GM19193 (cell line): ENCODE data around the gene ANXA9.

Experiments
- POLR2A ChIP-seq: IDR thresholded peaks from 4 replicates; pipeline ENCODE4 v1.6.1; 2011; ENCODE audit not compliant: insufficient read depth, insufficient read length; ENCODE audit errors: extremely low read depth

ANXA9 gene

DNA sequence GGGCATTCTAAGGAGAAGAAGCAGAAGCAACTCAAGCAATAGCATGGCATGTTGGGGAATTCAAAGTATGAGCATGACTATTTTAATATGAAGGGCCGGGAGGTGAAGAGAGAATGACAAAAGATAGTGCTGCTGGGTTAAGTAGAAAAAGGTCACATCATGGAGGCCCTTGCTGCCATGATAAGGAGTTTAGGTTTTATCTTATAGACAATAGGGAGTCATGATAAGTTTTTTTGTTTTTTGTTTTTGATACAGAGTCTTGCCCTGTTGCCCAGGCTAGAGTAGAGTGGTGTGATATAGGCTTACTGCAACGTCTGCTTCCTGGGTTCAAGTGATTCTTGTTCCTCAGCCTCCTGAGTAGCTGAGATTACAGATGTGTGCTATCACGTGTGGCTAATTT, 57.4 kb downstream of the ANXA9 start:
- no peak for TF ChIP-seq POLR2A

DNA sequence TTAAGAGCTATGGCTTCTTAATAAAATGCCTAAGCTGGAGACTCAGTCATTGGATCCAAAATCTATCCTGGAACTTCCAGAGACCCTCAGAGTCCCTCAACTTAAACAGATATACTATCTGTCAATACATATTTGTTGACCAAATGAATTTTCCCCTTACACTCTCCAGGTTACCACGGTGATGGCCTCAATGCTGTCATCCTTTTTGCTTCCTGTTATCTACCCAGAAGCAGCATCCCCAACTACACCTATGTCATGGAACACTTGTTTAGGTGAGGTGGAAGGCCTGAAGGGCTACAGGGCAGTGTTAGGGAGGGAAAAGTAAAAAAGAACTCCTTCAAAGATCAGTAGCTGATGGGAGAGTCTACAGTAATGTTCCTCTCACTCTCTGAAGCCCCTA, 61.1 kb downstream of the ANXA9 start:
- TF ChIP-seq POLR2A = no peak
